Dermis blood vessel endothelial cell (primary cell): ENCODE results near the gene PROM2. TPM values are rescaled to one million over a fixed set of nuclear protein-coding genes. Genes with fewer than 3 reads are reported as not detected.

Experiments
- DNase-seq: peaks from one replicate; pipeline ENCODE4 v3.0.0; 2010
- total RNA-seq: library from RNA; depleted of rRNA; stranded (reverse); fragments of >200 nt; gene quantifications from 2 replicates; pipeline ENCODE4 v1.2.3, GENCODE V29; 2014

PROM2 gene
- total RNA-seq, 1 donor from 2014 or later = 0.34 TPM

DNA sequence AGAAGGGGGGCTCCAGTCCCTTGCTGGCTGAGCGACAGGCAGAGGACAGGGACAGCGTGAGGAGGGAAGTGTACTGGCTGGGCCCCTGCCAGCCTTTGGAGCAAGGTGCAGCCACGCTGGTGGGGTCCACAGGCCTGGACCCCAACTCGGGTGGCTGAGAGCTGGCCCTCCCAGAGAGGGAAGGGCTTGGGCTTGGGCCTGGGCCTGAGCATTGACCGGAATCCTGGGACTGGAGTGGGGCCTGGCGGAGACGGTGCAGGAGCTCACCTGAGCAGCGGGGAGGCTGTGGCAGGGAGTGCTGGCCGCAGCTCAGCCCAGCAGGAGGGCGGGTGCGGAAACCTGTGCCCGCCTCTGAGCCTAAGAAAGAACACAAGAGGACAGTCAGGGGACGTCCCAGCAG, 50.8 kb downstream of the PROM2 start:
- no peak for DNase-seq

DNA sequence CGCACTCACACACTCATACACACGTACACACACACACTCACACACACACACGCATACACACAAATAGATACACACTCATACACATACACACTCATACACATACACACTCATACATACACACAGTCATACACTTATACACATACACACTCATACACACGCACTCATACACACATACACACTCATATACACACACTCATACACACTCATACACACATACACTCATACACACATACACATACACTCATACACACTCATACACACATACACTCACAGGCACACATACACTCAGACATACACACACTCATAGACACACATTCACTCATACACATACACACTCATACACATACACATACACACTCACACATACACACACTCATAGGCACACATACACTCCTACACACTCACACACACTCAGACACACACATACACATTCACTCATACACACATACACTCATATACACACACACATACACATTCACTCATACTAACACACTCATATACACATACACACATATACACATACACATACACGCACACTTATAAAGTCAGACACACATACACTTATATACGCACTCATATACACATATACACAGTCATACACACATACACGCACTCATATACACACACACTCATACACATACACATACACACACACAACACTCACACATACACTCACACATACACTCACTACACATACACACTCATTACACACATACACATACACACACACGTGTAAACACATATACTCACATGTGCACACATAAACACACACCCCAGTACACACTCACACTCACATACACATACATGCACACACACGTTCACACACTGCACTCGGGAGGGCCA, 51.6 kb downstream of the PROM2 start:
- no peak for DNase-seq

DNA sequence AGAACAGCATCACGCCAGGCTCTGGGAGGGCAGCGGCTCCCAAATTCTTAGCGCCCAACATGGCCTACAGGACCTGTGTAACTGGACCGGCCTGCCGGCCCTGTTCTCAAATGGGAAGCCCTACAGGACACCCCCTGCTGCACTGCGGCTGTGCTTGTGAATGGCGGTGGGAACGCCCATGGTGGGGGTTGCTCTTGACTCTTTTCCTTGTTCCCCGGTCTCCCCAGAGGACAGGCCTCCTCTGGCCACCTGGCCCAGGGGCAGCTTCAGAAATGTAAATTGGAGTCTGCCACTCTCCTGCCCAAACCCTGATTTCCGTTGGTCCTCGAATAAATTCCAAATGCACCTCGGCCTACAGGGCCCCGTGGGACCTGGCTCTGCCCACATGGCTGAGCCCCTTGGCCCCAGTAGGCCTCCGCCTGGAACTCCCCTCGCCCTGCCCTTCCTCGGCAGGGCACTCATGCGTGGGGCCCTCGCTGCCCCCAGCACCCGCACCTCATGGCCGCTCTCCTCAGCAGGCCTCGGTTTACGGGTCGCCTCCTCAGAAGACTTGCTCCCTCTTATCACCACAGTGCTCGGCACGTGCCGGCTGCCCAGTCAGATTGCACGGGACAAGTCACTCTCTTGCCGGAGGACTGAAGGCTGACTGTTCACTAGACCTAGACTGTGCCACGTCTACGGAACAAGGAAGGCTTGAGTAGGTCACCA, 52.3 kb downstream of the PROM2 start:
- no peak for DNase-seq

DNA sequence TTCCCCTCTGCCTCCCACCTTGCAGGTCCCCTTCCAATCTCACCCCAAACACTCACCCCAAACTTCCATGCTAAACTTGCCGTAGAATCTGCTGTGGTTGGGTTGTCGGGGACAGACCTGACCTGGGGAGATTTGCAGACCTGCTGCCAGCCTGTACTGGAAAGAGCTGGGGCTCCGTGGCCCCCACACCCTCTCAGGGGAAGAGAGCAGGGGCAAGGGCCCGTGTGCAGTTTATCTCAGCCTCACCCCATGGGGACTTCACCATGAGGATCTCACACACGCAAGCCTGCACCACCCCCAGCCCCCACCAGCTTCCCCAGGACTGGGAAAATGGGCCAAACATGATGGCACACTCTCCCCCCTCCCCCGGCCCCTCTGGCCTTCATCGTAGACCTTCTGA, 53.6 kb downstream of the PROM2 start:
- DNase-seq = no peak

DNA sequence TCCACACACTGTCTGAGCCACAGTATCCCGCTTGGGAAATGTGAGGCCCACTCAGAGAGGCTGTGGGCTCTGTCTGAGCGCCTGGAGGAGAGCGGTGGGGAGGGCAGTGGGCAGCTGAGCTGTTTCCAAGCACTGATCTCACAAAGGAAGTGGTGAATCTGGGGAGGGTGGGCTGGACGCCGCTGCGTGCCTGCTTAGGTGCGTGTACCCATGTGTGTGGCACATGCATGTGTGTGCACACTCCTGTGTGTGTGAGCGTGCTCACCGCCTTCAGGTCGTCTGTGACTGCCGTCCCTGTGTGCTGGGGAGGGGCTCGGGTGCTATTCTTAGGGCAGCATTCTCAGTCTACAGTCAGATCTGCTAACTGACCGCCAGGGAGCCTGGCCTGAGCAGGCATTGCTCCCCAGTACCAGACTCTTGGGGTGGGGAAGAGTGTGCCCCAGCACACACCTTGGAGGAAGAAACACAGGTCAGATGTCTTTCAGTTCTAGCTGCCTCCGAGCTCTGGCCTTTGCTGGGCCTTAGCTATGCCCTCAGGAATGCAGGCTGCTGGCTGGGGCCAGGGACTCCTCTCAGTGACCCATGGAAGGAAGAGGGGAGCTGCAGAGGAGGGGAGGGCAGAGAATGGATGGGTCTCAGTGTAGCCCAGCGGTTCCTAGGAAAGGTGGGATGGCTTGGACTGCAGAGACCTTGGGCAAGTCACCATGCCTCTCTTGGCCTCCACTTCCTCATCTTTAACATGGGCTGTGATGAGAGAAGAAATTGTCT, 54.3 kb downstream of the PROM2 start:
- DNase-seq = no peak

DNA sequence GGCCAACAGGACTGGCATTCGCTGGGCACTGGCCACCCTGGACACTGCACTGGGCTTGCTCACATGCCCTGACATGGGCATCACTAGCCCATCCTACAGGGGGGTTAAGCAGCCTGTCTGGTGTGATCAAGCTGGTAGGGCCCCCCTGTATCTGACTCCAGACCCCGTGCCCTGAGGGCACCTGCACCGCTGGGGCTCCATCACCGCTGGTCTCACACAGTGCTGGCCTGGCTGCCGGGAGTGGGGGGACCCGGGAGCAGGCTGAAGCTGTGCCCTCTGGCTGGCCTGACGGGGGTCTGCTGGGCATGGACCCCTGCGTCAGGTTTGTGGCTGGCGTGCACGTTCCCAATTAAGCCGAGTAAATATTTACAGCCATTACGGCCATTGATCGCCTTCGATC, 55.2 kb downstream of the PROM2 start:
- DNase-seq = no peak

DNA sequence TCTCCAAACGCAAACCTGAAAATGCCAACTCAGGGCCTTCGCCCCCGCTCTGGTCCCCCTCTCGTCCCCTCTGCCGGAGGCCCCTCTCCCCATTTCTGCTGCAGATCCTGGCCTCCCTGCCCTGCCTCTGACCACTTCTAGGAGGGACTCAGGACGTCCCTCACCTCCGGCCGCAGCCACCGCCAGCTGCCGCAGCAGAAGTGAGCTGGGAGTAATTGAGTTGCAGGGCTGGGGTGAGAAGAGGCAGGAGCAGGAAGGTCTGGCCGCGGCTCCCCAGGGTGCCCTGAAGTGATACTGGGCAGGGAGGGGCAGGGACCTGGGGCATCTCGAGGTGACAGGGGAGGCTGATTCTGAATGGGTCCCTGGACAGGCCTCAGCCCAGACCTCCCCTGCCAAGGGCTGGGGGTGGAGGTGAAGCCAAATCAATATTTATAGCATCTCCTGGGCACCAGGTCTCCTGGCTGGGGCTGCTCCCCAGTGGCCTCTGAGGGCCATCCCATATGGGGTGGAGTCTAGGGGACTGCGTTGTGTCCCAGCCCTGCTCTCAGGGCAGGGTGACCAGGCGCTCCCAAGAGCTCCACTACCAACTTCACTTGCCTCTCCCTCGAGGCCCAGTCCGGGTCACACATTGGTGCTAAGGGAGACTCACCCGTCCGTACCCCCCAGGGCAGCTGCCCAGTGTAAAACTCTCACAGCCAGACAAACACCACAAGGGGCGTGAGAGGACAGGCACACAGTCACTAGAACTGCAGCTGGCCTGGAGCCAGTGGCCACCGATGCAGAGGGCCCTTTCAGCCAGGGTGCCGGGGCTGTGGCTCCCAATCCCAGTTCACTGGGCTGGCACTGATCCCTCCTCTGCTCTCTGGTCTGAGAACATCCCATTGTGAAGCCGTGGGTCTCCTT, 55.9 kb downstream of the PROM2 start:
- DNase-seq = no peak

DNA sequence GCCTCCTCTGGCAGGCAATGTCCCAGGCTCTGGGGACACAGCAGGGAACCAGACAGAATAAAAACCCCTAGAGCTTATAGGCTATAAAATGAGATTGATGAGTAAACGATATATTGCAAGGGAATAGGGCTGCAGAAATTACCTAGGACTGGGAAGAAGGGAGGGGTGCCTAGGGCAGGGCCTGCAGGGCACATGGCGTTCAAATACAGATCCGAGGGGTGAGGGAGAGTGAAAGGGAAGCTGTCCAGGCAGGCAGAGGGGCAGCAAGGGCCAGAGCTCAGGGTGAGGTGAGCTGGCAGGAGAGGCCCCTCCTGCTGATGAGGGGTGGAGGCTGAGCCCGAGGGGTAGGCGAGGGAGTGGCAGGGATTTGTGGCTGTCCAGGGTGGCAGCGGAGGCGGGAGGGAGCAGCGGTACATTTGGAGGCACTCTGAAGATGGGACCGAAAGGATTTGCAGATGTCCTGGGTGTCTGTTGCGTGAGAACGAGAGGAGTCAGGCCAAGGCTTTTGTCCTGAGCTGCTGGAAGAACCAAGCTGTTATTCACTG, 56.6 kb downstream of the PROM2 start:
- DNase-seq = no peak

DNA sequence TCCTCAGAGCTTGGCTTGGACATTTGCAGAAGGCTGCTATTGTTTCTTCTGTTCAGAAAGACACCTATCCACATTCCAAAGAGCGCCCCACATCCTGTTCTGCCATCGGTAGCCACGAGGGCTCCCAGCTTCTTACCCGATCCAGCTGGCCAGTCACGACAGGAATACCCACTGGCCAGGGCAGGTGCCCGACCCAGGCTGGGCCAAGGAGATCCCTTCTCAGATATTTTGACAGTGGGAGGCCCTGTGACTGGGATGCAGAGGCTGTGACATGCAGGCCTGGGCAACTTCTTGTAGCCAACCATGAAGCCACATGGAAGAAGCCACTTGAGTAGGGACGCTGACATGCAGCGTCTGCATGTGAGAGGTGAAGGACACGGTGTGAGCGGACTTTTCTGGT, 57.4 kb downstream of the PROM2 start:
- DNase-seq = no peak

DNA sequence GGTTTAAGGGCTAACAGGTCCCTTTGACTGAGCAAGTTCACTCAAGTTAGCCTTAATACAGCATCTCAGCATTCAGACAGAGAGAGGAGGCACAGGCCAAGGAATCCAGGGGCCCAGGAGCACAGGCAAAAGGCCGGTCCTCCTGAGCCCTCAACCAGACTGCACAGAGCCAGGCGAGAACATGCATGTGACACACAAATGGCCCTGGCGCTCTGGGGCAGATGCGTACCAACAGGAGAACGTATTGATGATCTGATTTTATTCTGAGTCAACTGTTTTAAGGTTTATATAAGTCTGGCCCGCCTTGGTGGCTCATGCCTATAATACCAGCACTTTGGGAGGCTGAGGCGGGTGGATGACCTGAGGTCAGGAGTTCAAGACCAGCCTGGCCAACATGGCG, 57.8 kb downstream of the PROM2 start:
- DNase-seq = no peak

DNA sequence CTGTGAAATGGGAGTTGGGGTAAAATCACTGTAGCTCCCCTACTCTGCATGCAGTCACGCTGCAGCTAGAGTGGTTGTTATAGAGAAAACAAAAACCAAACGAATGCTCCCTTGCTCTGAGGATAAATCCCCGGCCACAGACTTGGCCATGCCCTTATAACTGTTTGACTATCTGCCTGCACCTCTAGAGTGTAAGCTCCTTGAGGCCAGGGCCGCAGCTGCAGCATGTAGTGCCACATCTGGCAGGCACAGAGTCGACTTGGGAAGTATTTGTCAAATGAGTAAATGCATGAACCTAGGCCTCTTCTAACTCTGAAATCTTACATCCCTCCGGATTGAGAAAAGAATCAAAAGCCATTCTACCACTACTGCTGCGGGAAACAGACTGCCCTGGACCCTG, 58.8 kb downstream of the PROM2 start:
- no peak for DNase-seq

DNA sequence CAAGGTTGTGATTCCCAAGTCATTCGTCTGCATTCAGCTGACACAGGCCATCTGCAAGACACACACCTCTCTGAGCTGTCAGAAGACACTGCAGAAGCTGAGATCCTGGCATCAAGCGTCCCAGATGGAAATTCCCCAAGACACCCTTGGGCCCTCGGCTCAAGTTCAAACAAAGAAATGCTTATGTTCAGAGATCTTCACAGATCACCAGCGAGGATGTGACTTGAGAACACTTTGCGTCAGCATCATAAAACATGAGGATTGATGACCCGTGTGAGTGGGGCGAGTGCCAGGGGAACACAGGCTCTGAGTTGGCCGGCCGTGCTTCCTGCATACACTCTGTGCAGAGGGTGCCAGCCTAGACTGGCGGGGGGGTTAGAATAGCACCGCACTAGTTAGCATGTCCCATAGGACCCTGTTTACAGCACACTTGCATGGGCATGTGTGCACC, 59.7 kb downstream of the PROM2 start:
- DNase-seq = no peak

DNA sequence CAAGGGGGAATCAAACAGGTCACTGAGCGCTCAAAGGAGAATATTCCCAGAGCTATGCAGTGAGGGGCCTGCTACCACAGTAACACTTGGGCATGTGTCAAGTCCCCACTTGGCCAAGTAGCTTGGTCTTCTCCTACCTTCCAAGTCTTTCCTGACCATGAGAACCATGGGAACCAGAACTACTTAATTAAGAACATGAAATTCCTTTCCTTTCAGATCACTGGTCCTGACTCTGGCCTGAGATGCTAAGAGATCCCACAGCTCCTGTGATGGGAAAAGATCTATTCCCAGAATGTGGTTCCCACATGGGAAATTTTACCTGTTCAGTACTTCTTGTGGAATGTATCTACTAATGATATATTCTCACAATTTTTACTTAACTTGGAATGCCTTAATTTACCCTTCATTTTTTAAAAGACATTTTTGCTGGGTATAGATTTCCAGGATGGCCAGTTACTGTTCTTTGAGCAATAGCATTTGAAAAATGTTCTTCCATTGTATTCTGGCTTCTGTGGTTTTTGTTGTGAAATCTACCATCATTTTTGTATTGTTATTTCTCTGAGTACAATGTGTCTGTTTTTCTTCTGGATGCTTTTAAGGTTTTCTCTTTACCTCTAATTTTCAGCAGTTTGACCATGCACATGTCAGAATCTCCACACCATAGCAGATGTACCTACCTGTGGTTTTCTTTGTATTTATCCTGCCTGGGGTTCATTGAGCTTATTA, 60.8 kb downstream of the PROM2 start:
- DNase-seq = no peak

DNA sequence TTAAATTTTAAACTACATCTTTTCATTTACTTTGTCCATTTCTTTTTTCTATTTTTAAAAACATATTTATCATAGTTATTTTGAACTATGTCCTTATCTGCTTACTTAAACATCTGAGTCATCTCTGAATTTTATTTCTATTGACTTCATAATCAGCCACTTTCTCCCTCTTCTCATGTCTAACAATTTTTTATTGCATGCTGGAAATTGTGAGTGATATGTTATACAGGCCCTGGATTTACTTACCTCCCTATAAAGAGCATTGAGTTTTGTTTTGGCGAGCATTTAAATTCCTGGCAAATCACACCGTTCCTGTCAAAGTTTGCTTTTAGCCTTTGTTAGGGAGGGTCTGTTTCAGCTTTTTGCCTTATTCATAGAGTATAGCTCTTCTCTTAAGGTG, 62.2 kb downstream of the PROM2 start:
- DNase-seq = no peak

DNA sequence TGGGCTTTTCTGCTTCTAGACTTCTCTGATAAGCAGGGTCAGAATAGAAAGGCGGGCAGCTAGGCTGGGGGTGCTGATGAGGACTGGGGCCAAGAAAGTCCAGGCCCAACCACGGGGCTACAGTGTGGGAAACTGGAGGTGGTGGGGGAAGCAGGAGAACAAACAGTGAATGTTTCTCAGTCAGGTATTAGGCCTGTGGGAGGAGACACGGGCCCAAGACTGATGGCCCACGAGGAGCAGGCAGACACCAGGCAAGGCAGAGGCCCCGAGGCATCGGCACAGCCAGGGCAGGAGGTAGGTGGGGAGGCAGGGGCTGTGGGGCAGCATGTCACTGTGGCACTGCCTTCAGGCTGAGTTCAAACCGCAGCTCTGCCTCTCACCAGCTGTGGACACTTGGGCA, 63.6 kb downstream of the PROM2 start:
- DNase-seq = no peak

Other genes starting within 250 kb of the PROM2 start
- 0.88 and 4.8 TPM in 2 replicates for gene MAL, start 248.7 kb upstream of the PROM2 start, total RNA-seq
- gene MRPS5, start 152.6 kb upstream of the PROM2 start, total RNA-seq = 56.3 and 62.7 TPM in 2 replicates
- gene ZNF514, start 114.6 kb upstream of the PROM2 start, total RNA-seq = 8.7 and 14.0 TPM in 2 replicates
- gene ZNF2, start 108.6 kb upstream of the PROM2 start, total RNA-seq = 8.8 and 12.4 TPM in 2 replicates
- gene ZNF892, start 66.9 kb upstream of the PROM2 start, total RNA-seq = 7.7 and 8.7 TPM in 2 replicates
- 0.14 and 0.51 TPM in 2 replicates for gene KCNIP3, start 22.9 kb downstream of the PROM2 start, total RNA-seq
- 16.0 and 24.1 TPM in 2 replicates for gene FAHD2A, start 128.3 kb downstream of the PROM2 start, total RNA-seq
- gene TRIM43B, start 210.3 kb downstream of the PROM2 start, total RNA-seq = 0.17 TPM in 1 of 2 replicates, not detected in the other